ENCODE results near the gene ANKRD34A.

Gene ANKRD34A

GRCh38 chr1:145918144-145918991 lies 46.0 kb downstream of the ANKRD34A start, which contains the start of gene PEX11B:
Gene PEX11B (minus strand): TSS chr1:145918717. CDS start chr1:145918688, 29 bp downstream.
- TF ChIP-seq, protein P1, sequence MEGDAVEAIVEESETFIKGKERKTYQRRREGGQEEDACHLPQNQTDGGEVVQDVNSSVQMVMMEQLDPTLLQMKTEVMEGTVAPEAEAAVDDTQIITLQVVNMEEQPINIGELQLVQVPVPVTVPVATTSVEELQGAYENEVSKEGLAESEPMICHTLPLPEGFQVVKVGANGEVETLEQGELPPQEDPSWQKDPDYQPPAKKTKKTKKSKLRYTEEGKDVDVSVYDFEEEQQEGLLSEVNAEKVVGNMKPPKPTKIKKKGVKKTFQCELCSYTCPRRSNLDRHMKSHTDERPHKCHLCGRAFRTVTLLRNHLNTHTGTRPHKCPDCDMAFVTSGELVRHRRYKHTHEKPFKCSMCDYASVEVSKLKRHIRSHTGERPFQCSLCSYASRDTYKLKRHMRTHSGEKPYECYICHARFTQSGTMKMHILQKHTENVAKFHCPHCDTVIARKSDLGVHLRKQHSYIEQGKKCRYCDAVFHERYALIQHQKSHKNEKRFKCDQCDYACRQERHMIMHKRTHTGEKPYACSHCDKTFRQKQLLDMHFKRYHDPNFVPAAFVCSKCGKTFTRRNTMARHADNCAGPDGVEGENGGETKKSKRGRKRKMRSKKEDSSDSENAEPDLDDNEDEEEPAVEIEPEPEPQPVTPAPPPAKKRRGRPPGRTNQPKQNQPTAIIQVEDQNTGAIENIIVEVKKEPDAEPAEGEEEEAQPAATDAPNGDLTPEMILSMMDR (IDR thresholded peaks at IDR 0.05; ENCODE audit: insufficient read depth, missing control alignments): no peak
- DNase-seq (ENCODE audit: insufficient read length, low spot score): peak; percentile 91
- FAIRE-seq: no peak

DNA sequence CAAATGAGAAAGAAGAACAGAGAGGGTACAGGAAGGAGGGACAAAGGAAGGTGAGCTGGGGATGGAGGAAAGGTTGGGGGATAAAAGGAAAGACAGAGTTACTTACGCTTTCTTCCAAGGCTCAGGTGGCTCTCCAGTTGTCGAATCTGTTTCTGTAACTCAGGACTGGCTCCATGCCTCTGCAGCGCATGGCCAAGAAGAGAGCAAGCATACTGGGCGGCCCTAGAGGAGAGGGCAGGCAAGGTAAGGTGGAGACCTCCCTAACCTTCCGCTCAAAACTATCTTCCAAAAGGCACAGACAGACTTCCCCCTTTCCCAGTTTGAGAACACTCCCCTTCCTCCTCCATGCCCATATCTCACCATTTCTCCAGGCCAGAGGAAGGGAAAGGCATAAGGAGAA lies 46.8 kb downstream of the ANKRD34A start:
- DNase-seq (ENCODE audit: insufficient read length, low spot score): no peak
- TF ChIP-seq, protein P1 (IDR thresholded peaks at IDR 0.05; ENCODE audit: insufficient read depth, missing control alignments): no peak
- FAIRE-seq: no peak

- no peak for FAIRE-seq
- TF ChIP-seq, protein P1 (IDR thresholded peaks at IDR 0.05; ENCODE audit: insufficient read depth, missing control alignments): no peak
- no peak for DNase-seq (ENCODE audit: insufficient read length, low spot score)
Measured at GRCh38 chr1:145916745-145917144, 47.6 kb downstream of the ANKRD34A start.

DNA sequence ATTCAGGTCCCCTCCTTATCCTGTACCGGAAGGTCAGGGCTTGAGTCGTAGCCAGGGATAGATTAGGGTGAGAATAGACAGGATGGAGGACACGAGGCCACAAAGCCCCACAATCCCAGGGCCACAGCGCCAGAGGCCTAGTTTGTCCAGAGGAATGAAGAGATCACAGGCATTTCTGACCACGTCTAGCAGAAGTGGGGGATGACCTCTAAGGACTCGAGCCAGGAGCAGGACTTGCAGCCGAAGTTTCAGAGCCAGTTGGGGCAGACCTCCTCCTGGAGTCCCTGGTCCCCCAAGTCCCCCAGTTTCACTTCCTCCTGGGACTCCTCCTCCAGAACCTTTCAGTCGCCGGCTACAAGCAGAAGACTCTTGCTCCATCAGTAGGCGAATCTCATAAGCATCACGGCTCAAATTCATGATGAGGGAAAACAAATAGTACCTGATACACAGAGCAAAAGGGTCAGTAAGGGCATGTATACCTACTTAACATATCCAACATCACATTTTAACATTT lies 52.2 kb downstream of the ANKRD34A start:
- TF ChIP-seq, protein P1 (IDR thresholded peaks at IDR 0.05; ENCODE audit: insufficient read depth, missing control alignments): no peak
- FAIRE-seq: no peak

More for the DNA sequence above, 52.2 kb downstream of the ANKRD34A start:
- DNase-seq (ENCODE audit: insufficient read length, low spot score): no peak
